Gastroesophageal sphincter (tissue), 3 donors: ENCODE measurements around the gene CCDC74B.
"Not testable (repeated sequence)": the region's sequence is repeated elsewhere in the genome, so short reads cannot be mapped to it uniquely, and the experiment has no call there.

Experiments used
- POLR2A ChIP-seq, 2 donors: fragments of 450-650 bp; IDR thresholded peaks; one replicate each; pipeline ENCODE4 v1.6.1; 2017; ENCODE audit warnings: antibody characterized with exemption in 2 of 2, mild to moderate bottlenecking in 2 of 2, moderate library complexity in 1 of 2
- TF ChIP-seq, protein P1 (sequence below), 4 experiments: fragments of 200-600 bp in 2 of 4; fragments of 450-650 bp in 2 of 4; sonication (generic) in 1 of 4; IDR thresholded peaks; one replicate each; pipeline ENCODE4 v1.5.1; 2017 to 2019; ENCODE audit warnings: antibody characterized with exemption in 4 of 4, mild to moderate bottlenecking in 2 of 4, moderate library complexity in 2 of 4

DNA sequence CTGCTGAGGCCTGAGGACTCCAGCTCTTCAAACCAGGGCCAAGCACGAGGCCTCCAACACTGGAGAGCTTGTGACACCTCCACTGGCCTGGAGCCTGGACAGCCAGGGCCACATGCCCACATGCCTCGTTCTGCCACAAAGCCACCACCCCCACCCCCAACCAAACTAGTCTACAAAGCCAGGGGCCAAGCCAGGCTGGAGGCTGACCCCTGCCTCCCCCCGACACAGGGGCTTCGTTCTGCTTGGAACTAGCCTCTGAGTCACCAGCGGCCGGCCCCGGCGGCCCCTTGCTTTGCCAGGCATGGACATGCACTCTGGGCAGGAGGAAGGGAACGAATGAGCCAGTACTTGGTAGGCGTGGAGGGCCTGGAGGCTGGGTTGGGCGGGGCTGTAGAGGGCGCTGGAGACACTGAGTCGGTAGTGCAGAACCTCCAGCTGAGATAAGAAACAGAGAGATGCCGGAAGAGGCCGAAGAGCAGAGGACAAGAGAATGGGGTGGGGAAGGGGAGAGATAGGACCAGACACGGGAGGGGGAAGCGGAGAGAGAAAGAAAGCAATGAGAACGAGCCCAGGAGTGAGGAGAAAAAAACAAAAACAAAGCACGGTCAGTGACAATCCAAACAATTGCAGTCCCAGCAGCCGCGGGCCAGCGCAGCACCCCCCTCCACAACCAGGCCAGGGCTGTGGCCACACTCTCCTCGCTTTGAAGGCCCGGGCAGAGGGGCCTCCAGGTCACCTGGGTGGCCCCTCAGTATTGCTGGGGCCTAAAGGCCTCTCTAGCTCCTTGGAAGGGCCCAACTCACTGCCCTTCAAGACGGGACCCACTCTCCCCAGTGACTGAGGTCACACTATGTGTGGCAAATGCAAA, 16.2 kb upstream of the CCDC74B start:
- TF ChIP-seq POLR2A (IDR thresholded peaks at IDR 0.05), result not testable (repeated sequence)
- TF ChIP-seq, protein P1, sequence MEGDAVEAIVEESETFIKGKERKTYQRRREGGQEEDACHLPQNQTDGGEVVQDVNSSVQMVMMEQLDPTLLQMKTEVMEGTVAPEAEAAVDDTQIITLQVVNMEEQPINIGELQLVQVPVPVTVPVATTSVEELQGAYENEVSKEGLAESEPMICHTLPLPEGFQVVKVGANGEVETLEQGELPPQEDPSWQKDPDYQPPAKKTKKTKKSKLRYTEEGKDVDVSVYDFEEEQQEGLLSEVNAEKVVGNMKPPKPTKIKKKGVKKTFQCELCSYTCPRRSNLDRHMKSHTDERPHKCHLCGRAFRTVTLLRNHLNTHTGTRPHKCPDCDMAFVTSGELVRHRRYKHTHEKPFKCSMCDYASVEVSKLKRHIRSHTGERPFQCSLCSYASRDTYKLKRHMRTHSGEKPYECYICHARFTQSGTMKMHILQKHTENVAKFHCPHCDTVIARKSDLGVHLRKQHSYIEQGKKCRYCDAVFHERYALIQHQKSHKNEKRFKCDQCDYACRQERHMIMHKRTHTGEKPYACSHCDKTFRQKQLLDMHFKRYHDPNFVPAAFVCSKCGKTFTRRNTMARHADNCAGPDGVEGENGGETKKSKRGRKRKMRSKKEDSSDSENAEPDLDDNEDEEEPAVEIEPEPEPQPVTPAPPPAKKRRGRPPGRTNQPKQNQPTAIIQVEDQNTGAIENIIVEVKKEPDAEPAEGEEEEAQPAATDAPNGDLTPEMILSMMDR (IDR thresholded peaks at IDR 0.05), result not testable (repeated sequence)
